ENCODE measurements around the gene COL12A1. TPM values are rescaled to one million over a fixed set of nuclear protein-coding genes. Genes with fewer than 3 reads are reported as not detected.

COL12A1 gene
- total and polyA plus RNA-seq, 9 of the 15 experiments (the other 6 are each of a cell fraction or from before 2014, with no cell fraction given), result 0.11 TPM; not detected in 8

DNA sequence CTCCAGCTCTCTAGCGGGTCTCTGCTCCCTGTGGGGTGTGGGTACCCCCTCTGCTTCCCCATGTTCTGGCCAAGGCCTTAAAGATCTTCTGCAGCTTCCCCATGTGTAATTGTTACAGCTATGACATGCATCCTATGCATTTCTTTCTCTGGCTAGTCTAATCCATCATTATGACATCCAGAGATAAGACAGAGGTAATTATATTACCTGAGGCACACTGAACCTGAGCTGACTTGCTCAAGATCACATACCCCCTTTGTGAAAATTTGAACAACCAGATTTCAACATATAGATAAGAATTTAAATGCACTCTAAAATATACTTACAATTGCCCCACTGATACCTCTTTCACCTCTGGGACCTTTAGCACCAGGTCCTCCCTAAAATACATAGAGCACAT is 102.4 kb downstream of the COL12A1 start (continued):
- TF ChIP-seq, protein P1, sequence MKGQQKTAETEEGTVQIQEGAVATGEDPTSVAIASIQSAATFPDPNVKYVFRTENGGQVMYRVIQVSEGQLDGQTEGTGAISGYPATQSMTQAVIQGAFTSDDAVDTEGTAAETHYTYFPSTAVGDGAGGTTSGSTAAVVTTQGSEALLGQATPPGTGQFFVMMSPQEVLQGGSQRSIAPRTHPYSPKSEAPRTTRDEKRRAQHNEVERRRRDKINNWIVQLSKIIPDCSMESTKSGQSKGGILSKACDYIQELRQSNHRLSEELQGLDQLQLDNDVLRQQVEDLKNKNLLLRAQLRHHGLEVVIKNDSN (CRISPR knock-in tag; IDR thresholded peaks at IDR 0.05), result no peak
- TF ChIP-seq ZNF778 (CRISPR knock-in tag; IDR thresholded peaks at IDR 0.05), result no peak
- TF ChIP-seq SREBF2 (CRISPR knock-in tag; IDR thresholded peaks at IDR 0.05), result no peak
- no peak for TF ChIP-seq BDP1 (IDR thresholded peaks at IDR 0.05; ENCODE audit: insufficient read depth, insufficient read length)
- no peak for TF ChIP-seq CHD4 (IDR thresholded peaks at IDR 0.05; ENCODE audit: insufficient read depth, insufficient replicate concordance, low read depth, low read length, poor library complexity, severe bottlenecking)
- TF ChIP-seq NELFE (IDR thresholded peaks at IDR 0.05; ENCODE audit: insufficient read depth, insufficient read length), result no peak
- TF ChIP-seq, protein P2, sequence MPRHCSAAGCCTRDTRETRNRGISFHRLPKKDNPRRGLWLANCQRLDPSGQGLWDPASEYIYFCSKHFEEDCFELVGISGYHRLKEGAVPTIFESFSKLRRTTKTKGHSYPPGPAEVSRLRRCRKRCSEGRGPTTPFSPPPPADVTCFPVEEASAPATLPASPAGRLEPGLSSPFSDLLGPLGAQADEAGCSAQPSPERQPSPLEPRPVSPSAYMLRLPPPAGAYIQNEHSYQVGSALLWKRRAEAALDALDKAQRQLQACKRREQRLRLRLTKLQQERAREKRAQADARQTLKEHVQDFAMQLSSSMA (CRISPR knock-in tag; IDR thresholded peaks at IDR 0.05), result no peak
- TF ChIP-seq CBX3 (IDR thresholded peaks at IDR 0.05; ENCODE audit: borderline replicate concordance in 1 of 2, low read length in 2 of 2), result no peak
- no peak for TF ChIP-seq NR2C1 (IDR thresholded peaks at IDR 0.05)
- no peak for TF ChIP-seq NR2C1 (tag; IDR thresholded peaks at IDR 0.05)
- TF ChIP-seq, protein P3, sequence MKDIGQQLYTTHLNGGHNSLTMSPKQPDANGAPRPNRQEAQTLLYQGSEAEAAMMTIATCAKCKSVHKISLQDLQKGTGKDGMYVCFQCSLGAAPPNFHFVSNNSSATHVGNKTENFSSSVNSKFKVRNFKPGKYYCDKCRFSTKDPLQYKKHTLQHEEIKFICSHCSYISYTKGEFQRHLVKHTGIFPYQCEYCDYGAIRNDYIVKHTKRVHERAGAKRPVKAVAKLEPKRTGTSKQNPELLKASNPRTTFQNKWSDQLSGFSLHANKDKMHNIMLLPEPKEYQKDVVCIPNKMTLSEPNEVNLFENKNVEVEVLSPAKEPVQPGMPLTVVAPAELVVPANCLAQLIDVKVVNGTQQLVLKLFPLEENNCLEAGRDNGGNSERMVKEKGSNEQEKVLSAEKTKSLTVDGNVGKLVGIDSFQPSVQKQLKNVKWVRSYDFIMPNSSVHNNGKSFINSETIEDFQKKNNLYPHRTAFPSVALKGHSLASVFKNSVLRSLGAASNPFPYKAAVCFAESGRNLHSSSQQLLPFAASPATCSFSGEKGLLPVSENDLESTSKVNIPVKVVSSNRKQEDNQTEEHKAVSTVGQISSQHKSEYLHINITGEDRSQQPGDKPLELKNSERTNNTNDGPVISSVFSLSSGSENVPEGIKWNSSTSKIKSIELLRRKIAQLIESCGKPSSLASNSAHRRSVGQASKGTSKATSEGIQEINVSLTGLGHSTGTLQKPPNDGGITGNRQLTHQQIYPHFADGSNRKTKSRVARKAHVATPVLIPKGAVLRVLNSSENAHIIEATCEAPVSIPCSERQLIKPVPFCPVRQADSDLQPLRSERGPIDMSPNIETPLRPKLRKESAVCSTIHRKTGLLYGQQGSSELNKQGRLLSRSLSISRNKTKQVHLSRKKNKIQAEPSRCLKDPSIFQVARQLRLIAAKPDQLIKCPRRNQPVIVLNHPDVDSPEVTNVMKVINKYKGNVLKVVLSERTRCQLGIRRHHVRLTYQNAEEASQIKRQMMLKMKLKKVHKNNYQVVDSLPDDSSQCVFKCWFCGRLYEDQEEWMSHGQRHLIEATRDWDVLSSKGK (CRISPR knock-in tag; IDR thresholded peaks at IDR 0.05), result no peak

All from K562 (cell line).